Ovary (tissue), 3 donors: ENCODE data around the gene SERAC1.

Experiments used
- POLR2A ChIP-seq: fragments of 450-650 bp; IDR thresholded peaks from one replicate; pipeline ENCODE4 v1.6.1; 2017; ENCODE audit warnings: antibody characterized with exemption, mild to moderate bottlenecking, moderate library complexity
- TF ChIP-seq, protein P1 (sequence below), 3 donors: fragments of 450-650 bp in 2 of 3; fragments of 200-600 bp in 1 of 3; IDR thresholded peaks; one replicate each; pipeline versions ENCODE4 v1.5.1 to v1.8.0; 2016 to 2022; ENCODE audit warnings: antibody characterized with exemption in 3 of 3, mild to moderate bottlenecking in 1 of 3
- donor health status: DM: no; HTN: no; CAD: no.

DNA sequence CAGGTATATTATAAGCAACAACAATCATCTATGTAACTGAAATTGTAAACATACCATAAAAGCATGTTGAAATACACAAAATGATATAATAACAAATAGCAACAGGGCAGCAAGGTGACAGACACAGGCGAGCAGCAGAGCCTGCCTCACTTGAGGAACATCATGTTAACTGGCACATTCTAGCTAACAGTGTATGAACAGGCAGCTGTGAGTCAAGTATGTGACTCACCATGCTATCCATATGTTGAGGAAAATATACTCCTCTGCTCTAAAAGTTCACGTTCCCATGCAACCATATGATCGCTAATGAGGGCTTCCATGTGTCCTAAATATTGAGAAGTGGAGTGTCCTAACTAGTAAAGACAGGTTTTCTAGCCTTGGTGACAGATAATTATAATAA lies 18.4 kb downstream of the SERAC1 start:
- TF ChIP-seq, protein P1, sequence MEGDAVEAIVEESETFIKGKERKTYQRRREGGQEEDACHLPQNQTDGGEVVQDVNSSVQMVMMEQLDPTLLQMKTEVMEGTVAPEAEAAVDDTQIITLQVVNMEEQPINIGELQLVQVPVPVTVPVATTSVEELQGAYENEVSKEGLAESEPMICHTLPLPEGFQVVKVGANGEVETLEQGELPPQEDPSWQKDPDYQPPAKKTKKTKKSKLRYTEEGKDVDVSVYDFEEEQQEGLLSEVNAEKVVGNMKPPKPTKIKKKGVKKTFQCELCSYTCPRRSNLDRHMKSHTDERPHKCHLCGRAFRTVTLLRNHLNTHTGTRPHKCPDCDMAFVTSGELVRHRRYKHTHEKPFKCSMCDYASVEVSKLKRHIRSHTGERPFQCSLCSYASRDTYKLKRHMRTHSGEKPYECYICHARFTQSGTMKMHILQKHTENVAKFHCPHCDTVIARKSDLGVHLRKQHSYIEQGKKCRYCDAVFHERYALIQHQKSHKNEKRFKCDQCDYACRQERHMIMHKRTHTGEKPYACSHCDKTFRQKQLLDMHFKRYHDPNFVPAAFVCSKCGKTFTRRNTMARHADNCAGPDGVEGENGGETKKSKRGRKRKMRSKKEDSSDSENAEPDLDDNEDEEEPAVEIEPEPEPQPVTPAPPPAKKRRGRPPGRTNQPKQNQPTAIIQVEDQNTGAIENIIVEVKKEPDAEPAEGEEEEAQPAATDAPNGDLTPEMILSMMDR (IDR thresholded peaks at IDR 0.05), result no peak
- no peak for TF ChIP-seq POLR2A
